Activated naive CD4-positive, alpha-beta T cell treated with anti-CD3 and anti-CD28 coated beads, Interleukin-2, amount 50 U/mL, for 16 hours (primary cell): Measurements from ENCODE around the gene HECA.
A peak's percentile ranks its signal among the peaks of the same experiment; 100 is the strongest.
"Not testable (repeated sequence)": the region's sequence is repeated elsewhere in the genome, so short reads cannot be mapped to it uniquely, and the experiment has no call there.

ENCODE experiments used
- DNase-seq: peaks from one replicate; pipeline ENCODE4 v3.0.0-alpha.2; 2020

HECA gene

GRCh38 chr6:139212460-139212859 lies 77.6 kb downstream of the HECA start:
- DNase-seq: not testable (repeated sequence)

- DNase-seq: peak; percentile 73
Measured at GRCh38 chr6:139219271-139219729, 84.4 kb downstream of the HECA start.

- no peak for DNase-seq
Measured at GRCh38 chr6:139219746-139220145, 84.9 kb downstream of the HECA start.

GRCh38 chr6:139228387-139228786 lies 93.5 kb downstream of the HECA start:
- DNase-seq: not testable (repeated sequence)
